Activated naive CD8-positive, alpha-beta T cell treated with anti-CD3 and anti-CD28 coated beads, Interleukin-2, amount 50 U/mL, for 16 hours (primary cell): Measurements from ENCODE around the gene GPR176.

Experiments
- DNase-seq: peaks from one replicate; pipeline ENCODE4 v3.0.0-alpha.2; 2020; ENCODE audit warnings: low read depth, low spot score

GPR176 gene, protein sequence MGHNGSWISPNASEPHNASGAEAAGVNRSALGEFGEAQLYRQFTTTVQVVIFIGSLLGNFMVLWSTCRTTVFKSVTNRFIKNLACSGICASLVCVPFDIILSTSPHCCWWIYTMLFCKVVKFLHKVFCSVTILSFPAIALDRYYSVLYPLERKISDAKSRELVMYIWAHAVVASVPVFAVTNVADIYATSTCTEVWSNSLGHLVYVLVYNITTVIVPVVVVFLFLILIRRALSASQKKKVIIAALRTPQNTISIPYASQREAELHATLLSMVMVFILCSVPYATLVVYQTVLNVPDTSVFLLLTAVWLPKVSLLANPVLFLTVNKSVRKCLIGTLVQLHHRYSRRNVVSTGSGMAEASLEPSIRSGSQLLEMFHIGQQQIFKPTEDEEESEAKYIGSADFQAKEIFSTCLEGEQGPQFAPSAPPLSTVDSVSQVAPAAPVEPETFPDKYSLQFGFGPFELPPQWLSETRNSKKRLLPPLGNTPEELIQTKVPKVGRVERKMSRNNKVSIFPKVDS

DNA sequence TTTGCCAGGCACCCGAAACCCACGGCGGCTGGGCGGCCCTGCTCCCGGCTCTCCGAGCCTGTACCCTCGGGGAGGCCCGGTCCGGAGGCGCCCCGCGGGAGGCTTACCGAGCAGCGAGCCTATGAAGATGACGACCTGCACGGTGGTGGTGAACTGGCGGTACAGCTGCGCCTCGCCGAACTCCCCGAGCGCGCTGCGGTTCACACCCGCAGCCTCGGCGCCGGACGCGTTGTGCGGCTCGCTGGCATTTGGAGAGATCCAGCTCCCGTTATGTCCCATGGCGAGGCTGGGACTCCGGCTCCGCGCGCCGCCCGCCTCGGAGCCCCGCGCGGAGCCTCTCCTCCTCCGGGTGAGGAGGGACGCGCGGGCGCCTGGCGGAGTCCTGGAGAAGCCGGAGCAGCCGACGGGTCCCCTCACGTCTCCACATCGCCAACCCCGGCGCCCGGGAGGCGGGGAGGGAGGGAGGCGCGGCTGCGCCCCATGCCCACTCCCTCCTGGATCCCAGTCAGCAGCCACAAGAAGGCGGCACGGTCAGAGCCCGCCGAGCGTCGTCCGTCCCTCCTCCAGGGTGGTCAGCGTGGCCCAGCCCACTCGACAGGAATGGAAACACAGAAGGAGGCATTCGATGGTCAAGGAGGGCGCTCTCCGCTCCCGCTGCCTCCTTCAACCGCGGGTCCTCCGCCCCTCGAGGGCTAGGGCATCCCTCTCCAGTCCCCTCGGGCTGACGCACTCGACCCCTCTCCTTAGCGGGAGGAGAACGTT, at the start of gene GPR176:
GPR176 (minus strand) TSS at position 519 of the 762 bp plus-strand sequence; CDS start at position 279, 240 bp downstream.
- no peak for DNase-seq

DNA sequence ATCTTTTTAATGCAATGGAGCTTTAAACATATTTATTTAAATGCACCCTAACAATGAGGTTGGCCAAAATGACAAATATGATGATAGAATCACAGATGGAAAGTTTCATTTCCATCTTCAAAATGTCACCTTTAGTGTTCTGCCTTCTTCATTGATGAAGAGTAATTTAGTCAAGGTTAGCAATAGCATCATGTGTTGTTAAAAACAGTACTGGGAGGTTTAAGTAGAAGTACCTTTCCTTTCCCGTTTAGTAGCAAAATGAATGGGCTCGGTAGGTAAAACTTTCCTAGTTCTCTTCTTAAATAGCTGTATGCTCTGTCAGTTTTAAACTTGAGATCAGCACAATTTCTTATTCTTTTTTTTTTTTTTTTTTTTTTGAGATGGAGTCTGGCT, 48.9 kb upstream of the GPR176 start:
- no peak for DNase-seq

DNA sequence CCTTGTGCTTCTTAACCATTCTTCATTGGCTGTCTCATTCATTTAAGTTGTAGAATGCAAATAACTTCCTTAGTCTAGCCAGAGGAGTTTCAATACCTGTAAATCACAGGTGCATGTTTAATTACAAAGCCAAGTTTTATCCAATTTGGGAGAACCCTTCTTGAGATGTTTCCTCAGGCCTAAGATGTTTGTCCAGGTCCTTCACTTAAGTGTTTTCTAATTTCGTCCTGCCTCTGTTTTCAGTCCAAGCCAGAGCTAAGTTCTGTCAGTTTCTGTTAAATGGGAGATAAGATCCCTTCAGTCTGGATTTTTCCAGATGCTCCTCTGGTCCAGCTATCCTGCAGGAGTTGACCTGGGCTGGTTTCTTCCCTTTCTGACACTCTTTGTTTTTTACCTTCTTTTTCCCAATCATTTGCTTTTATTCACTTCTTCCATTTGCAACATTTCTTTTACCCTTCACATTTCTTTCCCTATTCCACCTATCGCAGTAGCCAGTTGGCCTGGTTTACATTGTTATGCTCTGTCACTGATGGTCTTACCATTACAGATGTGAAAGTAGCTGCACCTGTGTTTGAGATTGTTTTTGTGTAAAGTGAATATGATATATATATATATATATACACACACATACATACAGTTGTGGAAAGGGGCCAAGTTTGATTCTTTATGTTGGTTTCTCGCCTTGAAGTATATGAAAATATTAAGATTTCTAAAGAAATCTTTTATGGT, 48.4 kb upstream of the GPR176 start:
- no peak for DNase-seq

DNA sequence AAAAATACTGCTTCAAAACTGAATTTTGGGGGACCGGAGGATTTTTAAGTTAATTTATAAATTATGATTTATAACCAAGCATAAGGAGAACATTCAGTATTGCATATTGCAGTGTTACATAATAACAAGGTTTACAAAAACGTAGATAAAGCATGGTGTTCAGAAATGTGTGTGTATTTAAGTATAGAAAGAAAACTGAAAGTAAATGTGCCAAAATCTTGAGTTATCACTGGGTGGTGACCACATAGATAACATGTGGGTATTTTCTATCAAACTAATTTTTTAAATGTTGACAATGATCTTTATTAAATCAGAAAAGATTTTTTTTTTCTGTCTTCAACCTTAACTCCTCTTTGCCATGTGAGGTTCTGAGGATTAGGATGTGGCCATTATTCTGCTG, 46.5 kb upstream of the GPR176 start:
- DNase-seq, result no peak

DNA sequence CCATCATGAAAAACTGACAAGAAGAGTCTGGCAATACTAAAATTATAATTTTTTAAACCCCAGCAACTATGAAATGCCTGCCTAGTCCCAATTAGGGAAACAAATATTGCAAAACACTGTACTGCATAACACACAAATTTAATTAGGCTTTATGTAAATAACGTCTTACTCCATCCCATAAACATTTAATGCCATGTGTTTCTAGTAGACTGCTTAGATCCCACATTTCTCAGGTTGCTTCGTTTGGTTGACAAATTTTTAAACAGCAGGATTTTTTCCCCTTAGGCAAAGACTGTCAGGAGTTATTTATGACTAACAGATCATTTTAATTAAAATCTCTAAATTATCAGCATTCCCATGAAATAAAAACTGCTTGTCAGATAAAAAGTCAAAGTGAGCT, 43.7 kb upstream of the GPR176 start:
- DNase-seq, result no peak

DNA sequence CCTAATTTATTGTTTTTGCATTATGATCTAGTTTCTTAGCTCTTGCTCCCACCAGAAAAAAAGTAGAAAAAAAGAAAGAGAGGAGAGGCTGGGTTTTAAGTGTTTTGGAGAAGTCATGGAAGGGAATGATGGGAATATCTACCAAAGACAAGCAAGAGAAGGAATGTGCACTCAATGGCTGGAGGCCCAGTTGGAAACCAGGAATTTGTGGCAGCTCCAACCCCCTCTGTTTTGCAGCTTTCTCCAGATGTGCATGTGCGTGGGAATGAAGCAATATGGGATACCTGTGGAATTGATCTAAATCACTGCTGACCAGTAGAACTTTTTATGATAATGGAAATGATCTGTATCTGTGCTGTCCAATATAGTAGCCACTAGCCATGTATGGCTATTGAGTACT, 41.0 kb upstream of the GPR176 start:
- DNase-seq, result no peak

DNA sequence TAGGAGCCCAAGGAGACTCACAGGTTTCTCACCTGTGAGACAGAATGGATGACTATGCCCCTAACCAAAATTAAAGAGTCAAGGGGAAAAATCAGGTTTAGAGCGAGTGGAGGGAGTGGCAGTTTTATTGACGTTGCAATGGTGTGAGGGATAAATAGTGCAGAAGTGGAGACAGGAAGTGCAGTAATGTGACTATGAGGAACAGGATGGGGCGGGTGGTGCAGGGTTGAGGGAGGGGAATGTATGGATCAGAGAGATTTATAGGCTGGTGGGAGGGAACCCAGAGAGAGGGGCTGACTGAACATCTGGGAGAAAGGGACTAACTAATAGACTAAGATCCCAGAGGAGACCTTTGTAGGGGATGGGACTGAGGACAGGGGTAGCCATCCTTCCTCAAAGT, 40.3 kb upstream of the GPR176 start:
- DNase-seq, result no peak

DNA sequence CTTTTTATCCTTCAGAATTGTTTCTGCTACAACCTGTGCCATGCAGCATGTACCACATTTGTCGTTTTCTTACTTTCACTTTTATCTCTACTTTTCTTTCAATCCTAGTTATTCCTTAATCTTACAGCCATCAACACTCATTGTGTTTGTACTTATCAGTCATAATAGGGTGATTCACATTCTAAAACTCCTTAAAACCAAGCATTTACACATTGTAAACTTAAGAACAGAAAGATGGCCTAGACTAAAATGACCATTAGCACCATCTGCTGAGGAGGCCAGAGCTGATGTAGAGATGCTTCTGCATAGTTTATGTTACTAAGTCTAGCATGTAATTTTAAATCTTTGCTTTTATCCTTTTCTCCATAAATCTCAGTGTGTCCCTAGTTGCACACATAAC, 39.3 kb upstream of the GPR176 start:
- no peak for DNase-seq

DNA sequence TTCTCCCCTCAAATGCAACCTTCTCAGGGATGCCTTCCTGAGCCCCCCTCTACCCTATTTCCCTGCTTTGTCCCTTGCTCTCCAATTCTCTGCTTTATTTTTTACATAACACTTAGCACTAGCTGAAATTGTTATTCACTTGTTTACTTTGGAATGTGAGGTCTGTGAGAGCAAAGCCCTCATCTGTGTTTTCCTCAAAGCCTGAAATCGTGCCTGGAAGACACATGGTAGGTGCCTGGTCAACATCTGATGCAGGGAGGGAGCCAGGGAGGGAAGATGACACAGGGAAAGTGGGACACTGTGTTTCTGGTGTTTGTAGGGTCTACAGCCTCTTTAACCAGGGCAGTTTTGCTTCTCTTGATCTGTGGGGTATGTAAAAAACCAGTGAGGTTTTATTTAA, 37.4 kb upstream of the GPR176 start:
- DNase-seq, result no peak

DNA sequence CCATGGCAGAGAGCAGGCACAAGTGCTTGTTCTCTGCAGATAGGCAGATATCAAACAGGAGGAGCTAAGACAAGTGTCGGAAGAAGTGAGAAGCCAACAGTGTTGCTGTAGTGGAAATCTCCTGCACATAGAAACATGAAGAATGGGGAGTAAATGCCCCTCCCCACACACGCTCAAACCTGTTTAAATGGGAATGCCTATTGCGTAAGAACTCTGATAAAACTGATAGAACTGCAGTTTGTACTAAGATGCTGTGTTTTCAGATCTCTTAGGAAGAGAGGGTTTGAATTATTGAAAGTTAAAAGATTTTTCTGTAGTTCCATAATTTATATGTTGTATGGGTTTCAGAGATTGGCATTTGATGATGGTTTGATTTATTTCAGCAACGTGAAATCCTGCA, 33.5 kb upstream of the GPR176 start:
- DNase-seq, result no peak

DNA sequence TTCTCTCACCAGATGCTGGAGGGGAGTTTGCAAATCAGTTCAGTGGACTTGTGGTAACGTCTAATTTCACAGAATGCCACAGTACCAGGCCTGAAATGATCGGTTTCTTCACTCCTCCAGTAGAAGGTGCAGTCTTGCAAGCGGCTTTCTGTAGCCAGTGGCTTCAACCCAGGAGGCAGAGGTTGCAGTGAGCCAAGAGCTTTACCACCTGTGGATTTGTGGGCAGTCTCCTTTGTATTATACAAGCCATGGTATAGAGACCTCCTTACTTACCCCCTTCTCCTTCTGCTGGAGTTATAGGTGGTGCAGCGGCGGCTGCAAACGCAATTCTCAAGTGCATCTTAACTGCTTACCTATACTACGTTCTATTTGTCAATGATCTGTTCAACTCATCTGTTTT, 31.5 kb upstream of the GPR176 start:
- no peak for DNase-seq

DNA sequence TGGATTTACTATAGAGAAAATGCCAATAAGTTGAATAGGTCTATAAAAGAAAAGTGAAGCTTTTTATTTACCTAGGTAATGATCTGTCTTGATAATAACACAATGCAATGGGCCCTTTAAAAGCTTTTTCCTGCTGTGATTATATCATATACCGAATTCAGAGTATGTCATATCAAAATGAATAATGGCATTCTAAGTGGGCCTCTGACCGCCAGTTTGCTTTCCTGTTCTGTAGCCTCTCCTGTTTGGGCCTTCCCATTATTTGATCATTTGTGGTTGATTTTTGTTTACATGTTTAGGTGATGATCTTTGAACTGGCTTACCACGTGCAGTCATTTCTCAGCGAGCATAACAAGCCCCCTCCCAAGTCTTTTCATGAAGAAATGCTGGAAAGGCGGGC, 28.8 kb upstream of the GPR176 start:
- no peak for DNase-seq

DNA sequence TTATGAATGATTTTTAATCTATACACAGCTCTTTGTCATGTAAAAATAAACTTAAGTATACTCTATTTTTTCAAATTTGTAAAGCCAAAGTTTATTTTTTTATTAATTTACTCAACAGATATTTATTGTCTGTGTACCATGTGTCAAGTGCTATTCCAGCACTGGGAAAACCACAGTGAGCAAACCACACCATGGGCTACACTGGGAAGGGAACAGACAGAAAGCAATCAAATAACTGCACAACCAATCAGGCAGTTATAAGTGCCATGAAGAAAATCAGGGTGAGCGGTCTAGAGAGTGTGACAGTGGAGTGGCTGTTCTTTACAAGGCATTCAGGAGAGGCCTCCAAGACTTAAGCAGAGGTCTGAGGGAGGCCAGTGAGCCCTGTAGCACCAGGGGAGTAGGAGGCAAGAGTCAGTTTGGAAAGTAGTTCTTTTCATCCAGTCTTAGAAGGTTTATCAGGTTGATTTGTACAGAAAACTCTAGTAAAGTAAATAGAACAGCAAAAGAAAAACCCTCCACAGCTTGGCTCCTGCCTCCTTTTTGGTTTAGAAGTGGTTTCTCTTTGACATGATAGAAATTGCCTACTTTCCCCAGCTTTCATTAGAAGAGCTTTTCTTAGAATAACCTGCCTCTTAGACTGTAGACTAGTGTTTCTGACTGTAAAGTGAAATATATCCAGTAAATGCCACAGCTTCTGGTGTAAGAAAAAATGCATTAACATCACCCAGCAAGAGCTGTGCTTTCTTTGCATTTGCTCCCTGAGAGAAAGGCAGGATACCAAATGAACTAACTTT, 27.5 kb upstream of the GPR176 start:
- no peak for DNase-seq

DNA sequence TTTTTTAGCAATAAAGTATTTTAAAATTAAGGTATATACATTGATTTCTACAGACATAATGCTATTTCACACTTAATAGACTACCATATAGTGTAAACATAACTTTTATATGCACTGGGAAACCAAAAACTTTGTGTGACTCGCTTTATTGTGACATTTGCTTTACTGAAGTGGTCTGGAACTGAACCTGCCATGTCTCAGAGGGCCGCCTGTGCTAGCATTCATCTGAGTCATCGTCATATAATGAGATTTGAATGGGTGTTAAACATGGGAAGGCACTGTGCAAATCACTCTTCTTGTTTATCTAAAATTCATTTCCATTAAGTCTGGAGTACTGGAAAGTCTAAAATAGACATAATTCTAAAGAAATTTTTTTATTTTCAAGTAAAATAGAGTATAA, 26.8 kb upstream of the GPR176 start:
- DNase-seq, result no peak

DNA sequence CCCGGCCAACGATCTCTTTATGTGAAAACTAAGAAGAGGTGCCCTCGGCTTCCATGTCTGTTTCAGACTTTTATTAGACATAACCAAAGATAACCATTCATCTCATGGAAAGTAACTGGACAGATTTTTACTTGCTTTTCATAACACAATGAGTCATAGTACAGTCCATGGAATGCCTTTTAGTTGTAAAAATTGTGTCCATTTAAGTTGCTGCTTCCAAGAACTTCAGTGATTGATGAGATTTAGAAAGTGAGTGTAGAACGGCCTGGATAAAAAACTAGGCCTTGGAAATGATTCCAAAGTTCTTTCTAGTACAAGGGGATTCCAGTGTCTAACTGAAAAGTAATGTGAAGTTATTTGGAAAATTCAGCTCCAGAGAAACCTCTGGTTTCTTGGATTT, 24.7 kb upstream of the GPR176 start:
- DNase-seq, result no peak

DNA sequence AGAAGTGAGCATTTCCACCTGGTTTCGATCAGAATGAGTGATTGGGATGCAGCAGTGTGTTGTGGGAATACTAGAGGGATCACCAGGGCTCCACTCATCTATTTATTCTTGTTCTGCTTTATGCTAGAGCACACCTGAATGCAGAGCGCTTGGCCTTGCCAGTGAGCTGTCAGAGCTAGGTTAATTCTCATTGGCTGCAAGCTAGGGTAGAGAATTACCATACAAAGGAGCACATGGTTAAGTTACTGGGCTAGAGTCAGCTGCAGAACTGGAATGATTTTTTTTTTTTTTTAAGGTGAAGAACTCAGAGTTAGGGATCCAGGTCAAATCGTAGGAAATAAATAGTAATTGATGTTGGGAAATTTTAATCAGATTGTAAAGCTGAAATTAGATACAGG, 22.7 kb upstream of the GPR176 start:
- no peak for DNase-seq

DNA sequence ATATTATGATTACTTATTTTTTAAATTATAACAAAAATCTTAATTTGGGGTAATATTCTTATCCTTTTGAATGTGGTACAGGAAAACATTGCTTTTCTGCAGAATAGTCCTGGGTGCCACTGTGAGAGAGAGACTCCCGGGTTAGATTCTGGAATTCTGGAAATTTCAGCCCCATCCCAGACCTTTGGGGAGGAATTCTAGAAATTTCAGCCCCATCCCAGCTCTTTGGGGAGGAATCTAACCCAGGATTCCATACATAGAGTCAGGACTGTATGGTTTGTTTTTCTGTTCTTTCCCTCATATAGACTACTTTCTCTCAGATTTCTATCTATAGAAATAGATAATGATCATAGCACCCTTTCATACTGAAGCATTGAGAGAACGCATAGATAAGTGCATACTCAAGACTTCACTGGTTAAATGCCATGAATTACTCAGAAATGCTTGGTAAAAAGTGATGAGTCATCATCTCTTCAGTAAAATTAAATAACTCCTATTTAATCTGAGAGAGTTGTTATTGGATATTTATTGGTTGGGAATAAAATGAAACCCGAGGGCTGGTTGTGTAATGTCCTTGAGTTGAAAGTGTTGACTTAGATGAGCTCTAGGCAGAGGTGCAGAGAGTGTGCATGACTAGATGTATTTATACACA, 22.2 kb upstream of the GPR176 start:
- no peak for DNase-seq

DNA sequence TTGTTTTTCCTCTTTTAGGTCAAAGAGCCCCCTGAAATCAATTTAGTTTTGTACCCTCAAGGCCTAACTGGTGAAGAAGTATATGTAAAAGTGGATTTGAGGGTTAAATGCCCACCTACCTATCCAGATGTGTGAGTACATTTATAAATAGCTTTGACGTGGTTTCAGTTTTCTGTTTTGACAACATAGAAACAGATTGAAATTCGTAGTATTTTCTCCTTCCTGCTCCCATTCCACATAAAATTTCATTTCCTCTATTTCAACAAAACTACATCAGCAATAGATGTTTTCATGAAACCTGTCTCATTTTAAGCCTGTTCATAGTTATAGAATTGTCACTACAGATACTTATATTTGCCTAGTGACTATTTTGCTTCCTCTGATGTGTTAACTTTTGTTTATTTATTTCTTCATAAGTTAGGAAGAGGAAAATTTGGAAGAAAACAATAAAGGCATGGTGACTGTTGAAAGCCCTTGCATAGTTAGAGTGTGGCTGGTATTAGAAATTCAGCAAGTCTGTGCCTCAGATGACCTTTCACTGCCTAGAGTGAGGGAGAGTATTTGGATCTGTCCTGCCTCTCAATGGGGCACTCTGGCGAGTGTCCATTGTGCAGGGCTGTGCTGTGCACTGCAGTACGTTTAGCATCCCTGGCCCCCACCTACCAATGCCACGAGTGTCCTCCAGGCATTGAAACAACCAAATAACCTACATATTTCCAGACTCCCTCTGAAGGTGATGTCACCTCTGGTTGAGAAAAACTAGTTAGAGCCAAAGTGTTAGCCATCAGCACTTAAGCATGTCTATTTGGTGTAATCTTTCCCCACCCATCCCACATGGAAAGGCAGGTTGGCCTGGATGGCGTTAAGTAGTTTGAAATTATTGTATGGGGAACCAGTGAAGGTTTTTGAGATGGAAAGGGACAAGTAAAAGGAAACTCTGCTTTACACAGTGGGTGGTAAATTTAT, 19.7 kb upstream of the GPR176 start:
- DNase-seq, result no peak

DNA sequence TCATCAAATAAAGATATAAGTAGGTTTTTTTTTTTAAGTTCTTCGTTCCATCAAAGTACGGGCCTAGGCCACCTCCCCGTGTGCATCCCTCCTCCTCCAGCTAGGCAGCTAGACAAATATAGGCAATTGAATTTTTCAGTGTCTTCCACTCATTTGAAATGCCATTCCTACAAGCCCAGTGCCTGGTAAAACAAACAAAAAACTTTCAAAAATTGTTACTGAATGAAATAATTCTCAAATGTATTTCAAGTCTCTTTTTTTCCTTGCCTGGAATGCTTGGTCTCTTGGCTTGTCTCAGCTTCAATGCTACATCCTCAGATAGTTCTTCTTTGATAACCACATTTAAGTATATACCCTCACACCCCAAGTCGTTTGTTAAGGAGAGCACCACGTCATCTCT, 17.6 kb upstream of the GPR176 start:
- no peak for DNase-seq

DNA sequence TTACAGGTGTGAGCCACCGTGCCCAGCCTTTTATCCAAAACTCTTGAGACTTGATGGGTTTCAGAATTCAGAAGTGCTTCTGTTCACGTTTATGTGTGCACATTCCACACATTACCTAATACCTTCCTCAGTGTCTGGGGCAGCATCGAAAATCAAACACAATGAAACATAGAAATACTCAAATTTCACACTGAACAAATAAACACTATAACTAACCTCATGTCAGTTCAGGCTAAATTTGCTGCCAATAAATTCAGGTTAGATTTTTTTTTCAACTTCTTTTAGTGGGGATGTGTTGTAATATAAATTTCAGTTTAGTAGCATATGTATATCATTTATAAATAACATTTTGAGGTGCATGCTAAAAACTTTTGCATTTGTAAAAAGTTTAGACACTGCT, 16.6 kb upstream of the GPR176 start:
- DNase-seq, result no peak
